HepG2 (cell line): ENCODE data around the gene PPM1H.

Experiments used
- ELF1 ChIP-seq: sonication (generic); formaldehyde crosslinking; IDR thresholded peaks from 2 replicates; pipeline ENCODE4 v1.4.0; 2020; ENCODE audit warnings: missing genetic modification reagents
- ESRRA ChIP-seq: sonication (generic); formaldehyde crosslinking; IDR thresholded peaks from 2 replicates; pipeline ENCODE4 v1.5.1; 2020; ENCODE audit warnings: mild to moderate bottlenecking, low read depth, missing genetic modification reagents
- EZH2 ChIP-seq: conservative IDR thresholded peaks from 2 replicates; pipeline ENCODE4 v1.6.1; 2012; ENCODE audit warnings: mild to moderate bottlenecking, low read depth, low read length, moderate library complexity
- HNRNPUL1 ChIP-seq: fragments of 200-400 bp; formaldehyde crosslinking; IDR thresholded peaks from 2 replicates; pipeline ENCODE4 v1.6.1; 2017; ENCODE audit warnings: low read depth, mild to moderate bottlenecking, low read length, moderate library complexity
- HOXD1 ChIP-seq: sonication (generic); formaldehyde crosslinking; IDR thresholded peaks from 2 replicates; pipeline ENCODE4 v1.5.0; 2020; ENCODE audit warnings: missing genetic modification reagents
- ZNF138 ChIP-seq: sonication (generic); formaldehyde crosslinking; IDR thresholded peaks from 2 replicates; pipeline ENCODE4 v1.5.0; 2020; ENCODE audit warnings: mild to moderate bottlenecking, low read depth, missing genetic modification reagents
- ZNF563 ChIP-seq: sonication (generic); formaldehyde crosslinking; IDR thresholded peaks from 2 replicates; pipeline ENCODE4 v1.8.0; 2022; ENCODE audit warnings: mild to moderate bottlenecking, moderate library complexity, missing genetic modification reagents
- TF ChIP-seq, protein P1 (sequence below): sonication (generic); formaldehyde crosslinking; IDR thresholded peaks from 2 replicates; pipeline ENCODE4 v1.5.0; 2020; ENCODE audit warnings: mild to moderate bottlenecking, missing genetic modification reagents, moderate library complexity
- TF ChIP-seq, protein P2 (sequence below): sonication (generic); formaldehyde crosslinking; IDR thresholded peaks from 2 replicates; pipeline ENCODE4 v1.4.0; 2020; ENCODE audit warnings: missing genetic modification reagents

DNA sequence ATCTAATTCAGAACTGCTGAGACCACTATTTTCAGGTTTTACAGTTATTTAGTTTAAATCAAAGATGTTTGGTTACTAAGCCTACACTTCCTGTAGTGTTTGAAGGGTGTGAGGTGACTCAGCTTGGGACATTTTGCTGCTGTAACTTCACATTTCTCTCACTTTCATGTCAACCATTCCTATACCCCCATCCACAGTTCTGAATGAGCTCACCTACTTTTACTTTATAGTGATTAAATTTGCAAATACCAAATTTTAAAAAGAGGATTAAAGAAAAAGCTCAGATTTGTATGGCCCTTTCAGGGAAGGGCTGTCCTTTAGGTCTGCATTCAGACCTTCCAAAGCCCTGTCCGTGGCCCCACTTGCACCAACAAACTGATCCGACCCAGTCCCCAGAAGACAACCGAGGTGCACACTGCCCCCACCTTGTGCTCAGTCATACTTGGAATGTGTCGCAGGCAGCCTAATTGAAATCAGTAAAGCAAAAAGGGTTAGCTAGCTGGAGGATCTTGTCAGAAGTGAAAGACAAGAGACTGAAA, 294.0 kb downstream of the PPM1H start:
- no peak for TF ChIP-seq EZH2
- no peak for TF ChIP-seq HNRNPUL1
- no peak for TF ChIP-seq ESRRA (CRISPR knock-in tag)
- no peak for TF ChIP-seq HOXD1 (CRISPR knock-in tag)
- TF ChIP-seq, protein P1, sequence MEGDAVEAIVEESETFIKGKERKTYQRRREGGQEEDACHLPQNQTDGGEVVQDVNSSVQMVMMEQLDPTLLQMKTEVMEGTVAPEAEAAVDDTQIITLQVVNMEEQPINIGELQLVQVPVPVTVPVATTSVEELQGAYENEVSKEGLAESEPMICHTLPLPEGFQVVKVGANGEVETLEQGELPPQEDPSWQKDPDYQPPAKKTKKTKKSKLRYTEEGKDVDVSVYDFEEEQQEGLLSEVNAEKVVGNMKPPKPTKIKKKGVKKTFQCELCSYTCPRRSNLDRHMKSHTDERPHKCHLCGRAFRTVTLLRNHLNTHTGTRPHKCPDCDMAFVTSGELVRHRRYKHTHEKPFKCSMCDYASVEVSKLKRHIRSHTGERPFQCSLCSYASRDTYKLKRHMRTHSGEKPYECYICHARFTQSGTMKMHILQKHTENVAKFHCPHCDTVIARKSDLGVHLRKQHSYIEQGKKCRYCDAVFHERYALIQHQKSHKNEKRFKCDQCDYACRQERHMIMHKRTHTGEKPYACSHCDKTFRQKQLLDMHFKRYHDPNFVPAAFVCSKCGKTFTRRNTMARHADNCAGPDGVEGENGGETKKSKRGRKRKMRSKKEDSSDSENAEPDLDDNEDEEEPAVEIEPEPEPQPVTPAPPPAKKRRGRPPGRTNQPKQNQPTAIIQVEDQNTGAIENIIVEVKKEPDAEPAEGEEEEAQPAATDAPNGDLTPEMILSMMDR (CRISPR knock-in tag) = no peak
- no peak for TF ChIP-seq ELF1
- TF ChIP-seq ZNF563 (CRISPR knock-in tag) = no peak
- no peak for TF ChIP-seq ZNF138 (CRISPR knock-in tag)
- TF ChIP-seq, protein P2, sequence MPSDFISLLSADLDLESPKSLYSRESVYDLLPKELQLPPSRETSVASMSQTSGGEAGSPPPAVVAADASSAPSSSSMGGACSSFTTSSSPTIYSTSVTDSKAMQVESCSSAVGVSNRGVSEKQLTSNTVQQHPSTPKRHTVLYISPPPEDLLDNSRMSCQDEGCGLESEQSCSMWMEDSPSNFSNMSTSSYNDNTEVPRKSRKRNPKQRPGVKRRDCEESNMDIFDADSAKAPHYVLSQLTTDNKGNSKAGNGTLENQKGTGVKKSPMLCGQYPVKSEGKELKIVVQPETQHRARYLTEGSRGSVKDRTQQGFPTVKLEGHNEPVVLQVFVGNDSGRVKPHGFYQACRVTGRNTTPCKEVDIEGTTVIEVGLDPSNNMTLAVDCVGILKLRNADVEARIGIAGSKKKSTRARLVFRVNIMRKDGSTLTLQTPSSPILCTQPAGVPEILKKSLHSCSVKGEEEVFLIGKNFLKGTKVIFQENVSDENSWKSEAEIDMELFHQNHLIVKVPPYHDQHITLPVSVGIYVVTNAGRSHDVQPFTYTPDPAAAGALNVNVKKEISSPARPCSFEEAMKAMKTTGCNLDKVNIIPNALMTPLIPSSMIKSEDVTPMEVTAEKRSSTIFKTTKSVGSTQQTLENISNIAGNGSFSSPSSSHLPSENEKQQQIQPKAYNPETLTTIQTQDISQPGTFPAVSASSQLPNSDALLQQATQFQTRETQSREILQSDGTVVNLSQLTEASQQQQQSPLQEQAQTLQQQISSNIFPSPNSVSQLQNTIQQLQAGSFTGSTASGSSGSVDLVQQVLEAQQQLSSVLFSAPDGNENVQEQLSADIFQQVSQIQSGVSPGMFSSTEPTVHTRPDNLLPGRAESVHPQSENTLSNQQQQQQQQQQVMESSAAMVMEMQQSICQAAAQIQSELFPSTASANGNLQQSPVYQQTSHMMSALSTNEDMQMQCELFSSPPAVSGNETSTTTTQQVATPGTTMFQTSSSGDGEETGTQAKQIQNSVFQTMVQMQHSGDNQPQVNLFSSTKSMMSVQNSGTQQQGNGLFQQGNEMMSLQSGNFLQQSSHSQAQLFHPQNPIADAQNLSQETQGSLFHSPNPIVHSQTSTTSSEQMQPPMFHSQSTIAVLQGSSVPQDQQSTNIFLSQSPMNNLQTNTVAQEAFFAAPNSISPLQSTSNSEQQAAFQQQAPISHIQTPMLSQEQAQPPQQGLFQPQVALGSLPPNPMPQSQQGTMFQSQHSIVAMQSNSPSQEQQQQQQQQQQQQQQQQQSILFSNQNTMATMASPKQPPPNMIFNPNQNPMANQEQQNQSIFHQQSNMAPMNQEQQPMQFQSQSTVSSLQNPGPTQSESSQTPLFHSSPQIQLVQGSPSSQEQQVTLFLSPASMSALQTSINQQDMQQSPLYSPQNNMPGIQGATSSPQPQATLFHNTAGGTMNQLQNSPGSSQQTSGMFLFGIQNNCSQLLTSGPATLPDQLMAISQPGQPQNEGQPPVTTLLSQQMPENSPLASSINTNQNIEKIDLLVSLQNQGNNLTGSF (CRISPR knock-in tag) = no peak
